Testis (tissue), 2 donors: Measurements from ENCODE around the gene POP4.

ENCODE experiments used
- CTCF ChIP-seq, 3 experiments: fragments of 450-650 bp in 2 of 3; fragments of 200-600 bp in 1 of 3; sonication (generic) in 1 of 3; IDR thresholded peaks; one replicate each; pipeline ENCODE4 v1.5.1; 2016 to 2019; ENCODE audit warnings: antibody characterized with exemption in 3 of 3, mild to moderate bottlenecking in 2 of 3, moderate library complexity in 1 of 3
- POLR2A ChIP-seq: fragments of 450-650 bp; IDR thresholded peaks from one replicate; pipeline ENCODE4 v1.6.1; 2017; ENCODE audit warnings: antibody characterized with exemption, mild to moderate bottlenecking, moderate library complexity

- TF ChIP-seq CTCF (IDR thresholded peaks at IDR 0.05) (no peak), POLR2A (no peak)
These were observed 40.9 kb upstream of the POP4 start for GRCh38 chr19:29565171-29565570.
